K562 (cell line): ENCODE measurements around the gene MAP3K4. TPM values are rescaled to one million over a fixed set of nuclear protein-coding genes. Genes with fewer than 3 reads are reported as not detected.
A peak's percentile ranks its signal among the peaks of the same experiment; 100 is the strongest.

Experiments
- ARID2 ChIP-seq: fragments of 450-650 bp; IDR thresholded peaks from 2 replicates; pipeline ENCODE4 v1.6.1; 2017; ENCODE audit warnings: antibody characterized with exemption, mild to moderate bottlenecking
- E2F5 ChIP-seq: sonication (generic); formaldehyde crosslinking; IDR thresholded peaks from 2 replicates; pipeline ENCODE4 v1.8.0; 2022; ENCODE audit warnings: mild to moderate bottlenecking, missing genetic modification reagents
- FIP1L1 ChIP-seq: fragments of 200-400 bp; formaldehyde crosslinking; IDR thresholded peaks from 2 replicates; pipeline ENCODE4 v1.6.1; 2018; ENCODE audit warnings: mild to moderate bottlenecking, low read depth, low read length; ENCODE audit not compliant: poor library complexity, severe bottlenecking
- FOSL1 ChIP-seq: fragments of 200-800 bp; sonication (Bioruptor generic); conservative IDR thresholded peaks from 2 replicates; pipeline ENCODE4 v1.6.1; 2016; ENCODE audit warnings: missing genetic modification characterization, missing compliant biosample characterization
- FOXK1 ChIP-seq: sonication (generic); formaldehyde crosslinking; IDR thresholded peaks from 2 replicates; pipeline ENCODE4 v1.8.0; 2022; ENCODE audit warnings: missing genetic modification reagents, mild to moderate bottlenecking, borderline replicate concordance
- GATA2 ChIP-seq: sonication (generic); formaldehyde crosslinking; IDR thresholded peaks from 2 replicates; pipeline ENCODE4 v1.4.0; 2020; ENCODE audit warnings: mild to moderate bottlenecking, missing genetic modification reagents
- HNRNPH1 ChIP-seq: fragments of 200-400 bp; formaldehyde crosslinking; optimal IDR thresholded peaks from 2 replicates; pipeline ENCODE3; 2017; ENCODE audit warnings: low read depth, mild to moderate bottlenecking, low read length, moderate library complexity
- KLF10 ChIP-seq: fragments of 250-450 bp; sonication (Bioruptor Pico); IDR thresholded peaks from 2 replicates; pipeline ENCODE4 v1.6.1; 2021; ENCODE audit warnings: matching md5 sums
- MAFG ChIP-seq: fragments of 450-650 bp; conservative IDR thresholded peaks from 2 replicates; pipeline ENCODE4 v1.6.1; 2016; ENCODE audit warnings: missing genetic modification characterization, missing compliant biosample characterization
- MEF2A ChIP-seq: IDR thresholded peaks from 2 replicates; pipeline ENCODE4 v1.6.1; 2011; ENCODE audit warnings: low read depth, mild to moderate bottlenecking, low read length, moderate library complexity; ENCODE audit not compliant: control insufficient read depth
- MIER1 ChIP-seq: fragments of 450-650 bp; IDR thresholded peaks from 2 replicates; pipeline ENCODE4 v1.6.1; 2016; ENCODE audit warnings: antibody characterized with exemption, mild to moderate bottlenecking, low read depth
- RAD51 ChIP-seq: fragments of 450-650 bp; IDR thresholded peaks from 2 replicates; pipeline ENCODE4 v1.7.1; 2016; ENCODE audit warnings: low read depth, mild to moderate bottlenecking, borderline replicate concordance
- RNF2 ChIP-seq: sonication (generic); IDR thresholded peaks from 2 replicates; pipeline ENCODE4 v1.6.1; 2016
- SETDB1 ChIP-seq: IDR thresholded peaks from one replicate; pipeline ENCODE4 v1.6.1; 2012; ENCODE audit warnings: low read length, control low read depth, inconsistent platforms
- TEAD1 ChIP-seq, 2 experiments: fragments of 450-650 bp in 1 of 2; sonication (generic) in 1 of 2; formaldehyde crosslinking; IDR thresholded peaks; 2 replicates each; pipeline versions ENCODE4 v1.4.0 to v1.8.0; 2020 to 2022; ENCODE audit warnings: mild to moderate bottlenecking in 2 of 2, missing genetic modification reagents in 1 of 2
- TEAD4 ChIP-seq, 2 experiments: sonication (generic) in 1 of 2; formaldehyde crosslinking in 1 of 2; IDR thresholded peaks; 2 replicates each; pipeline versions ENCODE4 v1.6.1 to v1.8.0; 2012 to 2022; ENCODE audit warnings: borderline replicate concordance in 1 of 2, inconsistent platforms in 1 of 2, low read length in 1 of 2, mild to moderate bottlenecking in 1 of 2, missing genetic modification reagents in 1 of 2
- ZNF431 ChIP-seq: sonication (generic); formaldehyde crosslinking; IDR thresholded peaks from 2 replicates; pipeline ENCODE4 v1.8.0; 2022; ENCODE audit warnings: mild to moderate bottlenecking, missing genetic modification reagents
- ZNF449 ChIP-seq: fragments of 250-450 bp; sonication (Bioruptor Pico); IDR thresholded peaks from 2 replicates; pipeline ENCODE4 v1.8.0; 2022; ENCODE audit warnings: moderate library complexity, mild to moderate bottlenecking, inconsistent platforms
- ZNF561 ChIP-seq: fragments of 450-650 bp; formaldehyde crosslinking; conservative IDR thresholded peaks from 2 replicates; pipeline ENCODE4 v1.4.0; 2020; ENCODE audit warnings: mild to moderate bottlenecking, moderate library complexity
- polyA plus RNA-seq, 8 experiments: library from polyadenylated mRNA; depleted of rRNA in 4 of 8; stranded (reverse) in 5 of 8; unstranded in 3 of 8; fragments of >200 nt; fragmentation: Nextera tagmentation in 2 of 8; fragmentation: Illumina TruSeq in 1 of 8; extraction: Ambion mirVana in 2 of 8; extraction: Trizol in 1 of 8; gene quantifications; 2 replicates each; pipeline versions ENCODE4 v1.2.1 to v1.2.3, GENCODE V29; 2011 to 2014; ENCODE audit warnings: inconsistent platforms in 1 of 8, missing spikeins in 1 of 8
- total RNA-seq, 7 experiments: library from RNA; depleted of rRNA in 6 of 7; stranded (reverse); fragments of >200 nt in 6 of 7; fragmentation: Illumina TruSeq in 2 of 7; extraction: Trizol in 2 of 7; gene quantifications; 2 replicates each; pipeline versions ENCODE4 v1.2.1 to v1.2.3, GENCODE V29; 2011 to 2021; ENCODE audit warnings: low replicate concordance in 1 of 7
- TF ChIP-seq, protein P1 (sequence below): fragments of 150-350 bp; IDR thresholded peaks from 2 replicates; pipeline ENCODE4 v1.6.1; 2014; ENCODE audit warnings: low read depth, mild to moderate bottlenecking, low read length, borderline replicate concordance

Gene MAP3K4
- total and polyA plus RNA-seq, 9 of the 15 experiments (the other 6 are each of a cell fraction or from before 2014, with no cell fraction given) = 21.0 to 77.2 (median 48.9) TPM

GRCh38 chr6:160992061-160992979 is 751 bp downstream of the MAP3K4 start (continued):
- TF ChIP-seq SETDB1 = no peak
- TF ChIP-seq ZNF561 (CRISPR knock-in tag) = no peak
- no peak; the same call in 1 of the 2 replicates for TF ChIP-seq E2F5 (CRISPR knock-in tag)
- TF ChIP-seq MEF2A = no peak
- TF ChIP-seq ZNF431 (CRISPR knock-in tag) = no peak
- no peak for TF ChIP-seq RAD51
- TF ChIP-seq KLF10 (CRISPR knock-in tag) = no peak
- peak; percentile 62; the same call in 1 of the 2 replicates for TF ChIP-seq TEAD4 (IDR thresholded peaks at IDR 0.05; ENCODE audit: low read length)
- no peak for TF ChIP-seq TEAD4 (CRISPR knock-in tag; IDR thresholded peaks at IDR 0.05; ENCODE audit: borderline replicate concordance)
- TF ChIP-seq MIER1 = no peak
- TF ChIP-seq MAFG (tag) = no peak
- no peak for TF ChIP-seq HNRNPH1
- peak; percentile 76 for TF ChIP-seq FOXK1
- TF ChIP-seq, protein P1, sequence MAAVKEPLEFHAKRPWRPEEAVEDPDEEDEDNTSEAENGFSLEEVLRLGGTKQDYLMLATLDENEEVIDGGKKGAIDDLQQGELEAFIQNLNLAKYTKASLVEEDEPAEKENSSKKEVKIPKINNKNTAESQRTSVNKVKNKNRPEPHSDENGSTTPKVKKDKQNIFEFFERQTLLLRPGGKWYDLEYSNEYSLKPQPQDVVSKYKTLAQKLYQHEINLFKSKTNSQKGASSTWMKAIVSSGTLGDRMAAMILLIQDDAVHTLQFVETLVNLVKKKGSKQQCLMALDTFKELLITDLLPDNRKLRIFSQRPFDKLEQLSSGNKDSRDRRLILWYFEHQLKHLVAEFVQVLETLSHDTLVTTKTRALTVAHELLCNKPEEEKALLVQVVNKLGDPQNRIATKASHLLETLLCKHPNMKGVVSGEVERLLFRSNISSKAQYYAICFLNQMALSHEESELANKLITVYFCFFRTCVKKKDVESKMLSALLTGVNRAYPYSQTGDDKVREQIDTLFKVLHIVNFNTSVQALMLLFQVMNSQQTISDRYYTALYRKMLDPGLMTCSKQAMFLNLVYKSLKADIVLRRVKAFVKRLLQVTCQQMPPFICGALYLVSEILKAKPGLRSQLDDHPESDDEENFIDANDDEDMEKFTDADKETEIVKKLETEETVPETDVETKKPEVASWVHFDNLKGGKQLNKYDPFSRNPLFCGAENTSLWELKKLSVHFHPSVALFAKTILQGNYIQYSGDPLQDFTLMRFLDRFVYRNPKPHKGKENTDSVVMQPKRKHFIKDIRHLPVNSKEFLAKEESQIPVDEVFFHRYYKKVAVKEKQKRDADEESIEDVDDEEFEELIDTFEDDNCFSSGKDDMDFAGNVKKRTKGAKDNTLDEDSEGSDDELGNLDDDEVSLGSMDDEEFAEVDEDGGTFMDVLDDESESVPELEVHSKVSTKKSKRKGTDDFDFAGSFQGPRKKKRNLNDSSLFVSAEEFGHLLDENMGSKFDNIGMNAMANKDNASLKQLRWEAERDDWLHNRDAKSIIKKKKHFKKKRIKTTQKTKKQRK = no peak
- peak; percentile 97; the same call in 1 of the 2 replicates for TF ChIP-seq ARID2
- peak; percentile 15 for TF ChIP-seq FIP1L1
- TF ChIP-seq FOSL1 = no peak
- no peak for TF ChIP-seq GATA2 (CRISPR knock-in tag)
- TF ChIP-seq TEAD1 (CRISPR knock-in tag; IDR thresholded peaks at IDR 0.05) = peak; percentile 20 to 67; a peak in 1 of 4 replicates
- no peak for TF ChIP-seq ZNF449 (CRISPR knock-in tag)
- TF ChIP-seq RNF2 = no peak
